Calu3 (cell line): Measurements from ENCODE around the gene PKD2L1. TPM values are rescaled to one million over a fixed set of nuclear protein-coding genes. Genes with fewer than 3 reads are reported as not detected.
A peak's percentile ranks its signal among the peaks of the same experiment; 100 is the strongest.

ENCODE experiments used
- BruUV-seq: library from RNA; stranded (reverse); fragments of 400-500 nt; replicated peaks from 2 replicates; lab custom pipeline; 2021; lab: Mats Ljungman, UMichigan
- CTCF ChIA-PET: fragments of 300-600 bp; sonication (Branson Sonifier 250); formaldehyde crosslinking; loops from one replicate; lab custom pipeline; 2022; ENCODE audit warnings: antibody characterized with exemption; lab: Charles Lee
- DNase-seq: peaks from one replicate; pipeline ENCODE4 v3.0.0; 2022
- H3K27ac Mint-ChIP-seq: one replicate; pipeline ENCODE4 v1.8.0; 2022; ENCODE audit warnings: mixed read lengths; ENCODE audit not compliant: unreplicated experiment
- H3K27me3 Mint-ChIP-seq: one replicate; pipeline ENCODE4 v1.8.0; 2022; ENCODE audit warnings: mixed read lengths; ENCODE audit not compliant: unreplicated experiment
- H3K36me3 Mint-ChIP-seq: one replicate; pipeline ENCODE4 v1.8.0; 2022; ENCODE audit warnings: mild to moderate bottlenecking, moderate library complexity, mixed read lengths; ENCODE audit not compliant: insufficient read depth, unreplicated experiment
- H3K4me1 Mint-ChIP-seq: one replicate; pipeline ENCODE4 v1.8.0; 2022; ENCODE audit warnings: mild to moderate bottlenecking, low read depth, mixed read lengths; ENCODE audit not compliant: unreplicated experiment
- H3K4me3 Mint-ChIP-seq: one replicate; pipeline ENCODE4 v1.8.0; 2022; ENCODE audit warnings: mild to moderate bottlenecking, low read depth, moderate library complexity, mixed read lengths; ENCODE audit not compliant: unreplicated experiment
- H3K9me3 Mint-ChIP-seq: one replicate; pipeline ENCODE4 v1.8.0; 2022; ENCODE audit warnings: low read depth, mixed read lengths; ENCODE audit not compliant: unreplicated experiment
- intact Hi-C: fragments of 100-400 bp; cut with micrococcal nuclease; formaldehyde crosslinking; loops from one replicate; pipeline ENCODE4 v1.10.0; 2022; ENCODE audit not compliant: unreplicated experiment
- total RNA-seq: library from RNA; stranded (reverse); gene quantifications from 2 replicates; pipeline ENCODE4 v1.2.3, GENCODE V29; 2022
- TF ChIP-seq, protein P1 (sequence below): fragments of 200-600 bp; IDR thresholded peaks from one replicate; pipeline ENCODE4 v1.8.0; 2022; ENCODE audit warnings: antibody characterized with exemption; ENCODE audit not compliant: unreplicated experiment

Gene PKD2L1
- total RNA-seq, 1 experiment from 2014 or later = not detected

DNA sequence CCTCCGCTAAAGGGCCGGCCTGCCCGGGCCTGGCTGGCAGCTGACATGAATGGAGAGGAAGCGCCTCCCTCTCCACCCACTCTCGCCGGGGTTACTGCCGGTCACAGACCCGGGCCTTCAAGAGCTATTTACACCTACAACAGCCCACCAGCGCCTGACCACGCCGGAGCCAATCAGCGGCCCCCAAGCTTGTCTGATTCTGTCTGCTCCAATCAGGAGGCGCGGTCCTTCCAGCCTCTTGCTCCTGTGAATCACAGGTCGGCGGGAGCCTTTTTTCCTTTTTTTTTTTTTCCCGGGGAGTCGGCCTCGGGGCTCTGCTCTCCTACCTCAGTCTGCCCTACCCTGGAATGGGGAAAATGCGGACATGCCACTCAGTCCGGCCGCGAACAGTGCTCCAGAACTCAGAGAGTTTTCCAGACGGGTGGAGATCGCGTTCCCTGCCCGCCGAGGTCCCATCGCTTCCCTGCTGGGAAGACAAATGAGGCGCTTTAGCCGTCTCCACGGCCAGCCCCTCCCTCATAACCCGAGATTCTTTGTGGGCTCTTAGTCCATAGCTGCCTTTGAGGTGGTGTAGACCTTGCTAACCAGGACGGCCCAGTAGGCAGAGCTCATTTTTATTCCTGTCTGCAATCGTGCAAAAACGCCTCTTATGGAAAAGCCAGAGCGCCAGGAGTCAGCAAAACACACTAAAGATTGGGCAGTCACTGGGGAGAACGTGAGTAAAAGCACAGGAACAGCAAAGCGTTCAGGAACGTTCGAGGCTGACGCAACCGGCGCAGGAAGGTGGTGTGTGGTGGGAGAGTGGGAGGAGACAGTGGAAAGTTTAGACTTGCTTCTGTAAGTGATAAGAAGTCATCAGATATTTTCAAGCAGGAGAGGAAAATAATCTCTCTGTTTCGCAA lies 43.5 kb upstream of the PKD2L1 start:
- TSS peak; percentile 92 for BruUV-seq
- Mint-ChIP-seq H3K27me3 (no peaks in the 10 kb centered on the region), H3K36me3 (peaks cover 11% of the 10 kb centered on the region), H3K4me3 (no peak overlapping the region), H3K27ac (no peak overlapping the region), H3K4me1 (no peaks in the 10 kb centered on the region), H3K9me3 (no peaks in the 10 kb centered on the region)
- CTCF ChIA-PET = interaction anchor here (0.7 to 1.7 kb wide), 6 partner anchors 10 to 692 kb away, joined by 3 to 8 read pairs (median 3); no protein-coding TSS in a partner anchor
- TF ChIP-seq, protein P1, sequence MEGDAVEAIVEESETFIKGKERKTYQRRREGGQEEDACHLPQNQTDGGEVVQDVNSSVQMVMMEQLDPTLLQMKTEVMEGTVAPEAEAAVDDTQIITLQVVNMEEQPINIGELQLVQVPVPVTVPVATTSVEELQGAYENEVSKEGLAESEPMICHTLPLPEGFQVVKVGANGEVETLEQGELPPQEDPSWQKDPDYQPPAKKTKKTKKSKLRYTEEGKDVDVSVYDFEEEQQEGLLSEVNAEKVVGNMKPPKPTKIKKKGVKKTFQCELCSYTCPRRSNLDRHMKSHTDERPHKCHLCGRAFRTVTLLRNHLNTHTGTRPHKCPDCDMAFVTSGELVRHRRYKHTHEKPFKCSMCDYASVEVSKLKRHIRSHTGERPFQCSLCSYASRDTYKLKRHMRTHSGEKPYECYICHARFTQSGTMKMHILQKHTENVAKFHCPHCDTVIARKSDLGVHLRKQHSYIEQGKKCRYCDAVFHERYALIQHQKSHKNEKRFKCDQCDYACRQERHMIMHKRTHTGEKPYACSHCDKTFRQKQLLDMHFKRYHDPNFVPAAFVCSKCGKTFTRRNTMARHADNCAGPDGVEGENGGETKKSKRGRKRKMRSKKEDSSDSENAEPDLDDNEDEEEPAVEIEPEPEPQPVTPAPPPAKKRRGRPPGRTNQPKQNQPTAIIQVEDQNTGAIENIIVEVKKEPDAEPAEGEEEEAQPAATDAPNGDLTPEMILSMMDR = no peak
- peak; percentile 94 for DNase-seq
- intact Hi-C loops = loop anchor here (2.0 kb wide), 1 partner anchor 27 kb away; the partner anchor contains the start of gene SCD

DNA sequence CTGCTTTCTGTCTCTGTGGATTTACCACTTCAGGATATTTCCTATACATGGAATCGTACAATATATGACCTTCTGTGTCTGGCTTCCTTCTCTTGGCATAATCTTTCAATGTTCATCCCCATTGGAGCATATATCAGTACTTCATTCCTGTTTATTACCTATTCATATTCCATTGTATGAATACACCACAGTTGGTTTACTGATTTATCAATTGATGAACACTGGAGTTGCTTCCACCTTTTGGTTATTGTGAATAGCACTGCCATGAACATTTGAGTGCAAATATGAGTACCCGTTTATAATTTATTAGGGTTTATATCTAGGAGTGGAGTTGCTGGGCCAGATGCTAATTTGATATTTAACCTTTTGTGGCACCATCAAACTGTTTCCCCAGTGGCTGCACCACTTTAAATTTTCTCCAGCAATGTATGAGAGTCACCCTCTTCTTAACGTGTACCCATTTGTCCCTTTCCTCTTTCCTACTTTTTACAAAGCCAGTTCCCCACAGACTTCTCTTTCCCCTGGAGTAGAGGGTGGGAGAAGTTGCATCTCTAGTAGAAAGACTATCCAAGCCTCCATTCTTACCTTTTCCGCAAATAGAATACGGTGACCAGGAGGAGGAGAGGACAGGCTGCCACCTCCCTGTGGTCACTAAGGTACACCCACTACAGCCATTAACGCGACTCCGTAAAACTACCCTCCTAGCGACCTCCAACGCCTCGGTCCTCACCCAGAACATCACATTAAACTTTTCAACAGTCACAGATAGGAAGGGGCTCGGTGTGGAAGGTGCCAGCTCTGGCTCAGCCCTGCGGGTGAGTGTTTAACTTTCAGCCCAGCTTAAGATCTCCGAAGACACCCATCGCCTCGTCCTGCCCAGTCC lies 42.6 kb upstream of the PKD2L1 start:
- Mint-ChIP-seq H3K27ac (no peak overlapping the region), H3K4me1 (no peaks in the 10 kb centered on the region), H3K4me3 (no peak overlapping the region), H3K9me3 (no peaks in the 10 kb centered on the region), H3K27me3 (no peaks in the 10 kb centered on the region), H3K36me3 (peaks cover 11% of the 10 kb centered on the region)
- CTCF ChIA-PET = interaction anchor here (0.7 to 1.7 kb wide), 6 partner anchors 9 to 693 kb away, joined by 3 to 8 read pairs (median 3); no protein-coding TSS in a partner anchor
- no peak for DNase-seq
- intact Hi-C loops = loop anchor here (2.0 kb wide), 1 partner anchor 26 kb away; the partner anchor contains the start of gene SCD
- BruUV-seq = TSS peak; percentile 87
- TF ChIP-seq, protein P1 = no peak

GRCh38 chr10:100371482-100372027 lies 41.5 kb upstream of the PKD2L1 start:
- no peaks in the 10 kb centered on the region for H3K9me3 Mint-ChIP-seq
- intact Hi-C loops = loop anchor here (2.0 kb wide), 1 partner anchor 25 kb away; the partner anchor contains the start of gene SCD
- H3K4me1 Mint-ChIP-seq = peaks cover 8% of the 10 kb centered on the region
- H3K36me3 Mint-ChIP-seq = peaks cover 11% of the 10 kb centered on the region
- no peaks in the 10 kb centered on the region for H3K27me3 Mint-ChIP-seq
- no TSS peak for BruUV-seq
- TF ChIP-seq, protein P1 = no peak
- peak overlapping the region; percentile 88 for H3K27ac Mint-ChIP-seq
- no peak for DNase-seq
- peak overlapping the region; percentile 65 for H3K4me3 Mint-ChIP-seq
- CTCF ChIA-PET = interaction anchor here (0.8 to 1.6 kb wide), 3 partner anchors 25 to 149 kb away, joined by 3 to 12 read pairs (median 3); partner anchors contain the start of gene SCD
